HG03025 (cell line): ENCODE results near the gene KSR2.
"Not testable (repeated sequence)": the region's sequence is repeated elsewhere in the genome, so short reads cannot be mapped to it uniquely, and the experiment has no call there.

ENCODE experiments used
- ATAC-seq: cut with Tn5 transposase; IDR thresholded peaks from one replicate; pipeline ENCODE4 v1.9.1; 2021; ENCODE audit warnings: mild to moderate bottlenecking, moderate library complexity; ENCODE audit not compliant: unreplicated experiment, low FRiP score

Gene KSR2

DNA sequence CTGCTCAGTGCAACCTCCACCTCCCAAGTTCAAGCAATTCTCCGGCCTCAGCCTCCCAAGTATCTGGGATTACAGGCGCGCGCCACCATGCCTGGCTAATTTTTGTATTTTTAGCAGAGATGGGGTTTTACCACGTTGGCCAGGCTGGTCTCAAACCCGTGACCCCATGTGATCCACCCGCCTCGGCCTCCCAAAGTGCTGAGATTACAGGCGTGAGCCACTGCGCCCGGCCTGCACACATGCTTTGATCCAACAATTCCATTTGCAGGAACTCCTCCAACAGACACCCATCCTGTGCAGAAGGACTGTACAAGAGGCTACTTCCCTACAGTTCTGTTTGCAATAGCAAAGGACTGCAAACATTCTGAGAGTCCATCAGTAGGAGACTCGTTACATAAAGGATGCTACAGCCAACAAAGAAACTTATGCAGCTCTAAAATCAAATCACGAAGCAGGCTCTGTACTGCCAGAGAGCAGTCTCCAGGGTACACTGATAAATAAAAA lies 108.0 kb downstream of the KSR2 start:
- ATAC-seq = not testable (repeated sequence)

DNA sequence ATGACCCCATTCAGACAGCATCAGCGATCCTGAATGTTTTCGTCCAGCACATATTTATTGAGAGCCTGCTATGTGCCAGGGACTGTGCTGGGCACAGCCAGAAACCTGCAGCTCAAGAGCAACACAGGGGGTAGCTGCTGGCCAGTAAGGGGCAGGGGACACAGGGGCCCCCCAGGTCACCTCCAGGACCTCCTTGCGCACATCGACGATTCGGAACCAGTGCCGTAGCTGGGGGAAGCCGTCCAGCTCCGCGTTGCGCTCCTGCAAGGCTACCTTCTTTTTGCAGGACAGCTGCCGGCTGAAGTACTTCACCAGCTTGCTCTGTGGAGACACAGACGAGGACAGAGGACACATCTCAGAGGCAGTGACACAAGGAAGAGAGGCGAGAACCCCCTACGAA lies 108.7 kb downstream of the KSR2 start:
- ATAC-seq = no peak

DNA sequence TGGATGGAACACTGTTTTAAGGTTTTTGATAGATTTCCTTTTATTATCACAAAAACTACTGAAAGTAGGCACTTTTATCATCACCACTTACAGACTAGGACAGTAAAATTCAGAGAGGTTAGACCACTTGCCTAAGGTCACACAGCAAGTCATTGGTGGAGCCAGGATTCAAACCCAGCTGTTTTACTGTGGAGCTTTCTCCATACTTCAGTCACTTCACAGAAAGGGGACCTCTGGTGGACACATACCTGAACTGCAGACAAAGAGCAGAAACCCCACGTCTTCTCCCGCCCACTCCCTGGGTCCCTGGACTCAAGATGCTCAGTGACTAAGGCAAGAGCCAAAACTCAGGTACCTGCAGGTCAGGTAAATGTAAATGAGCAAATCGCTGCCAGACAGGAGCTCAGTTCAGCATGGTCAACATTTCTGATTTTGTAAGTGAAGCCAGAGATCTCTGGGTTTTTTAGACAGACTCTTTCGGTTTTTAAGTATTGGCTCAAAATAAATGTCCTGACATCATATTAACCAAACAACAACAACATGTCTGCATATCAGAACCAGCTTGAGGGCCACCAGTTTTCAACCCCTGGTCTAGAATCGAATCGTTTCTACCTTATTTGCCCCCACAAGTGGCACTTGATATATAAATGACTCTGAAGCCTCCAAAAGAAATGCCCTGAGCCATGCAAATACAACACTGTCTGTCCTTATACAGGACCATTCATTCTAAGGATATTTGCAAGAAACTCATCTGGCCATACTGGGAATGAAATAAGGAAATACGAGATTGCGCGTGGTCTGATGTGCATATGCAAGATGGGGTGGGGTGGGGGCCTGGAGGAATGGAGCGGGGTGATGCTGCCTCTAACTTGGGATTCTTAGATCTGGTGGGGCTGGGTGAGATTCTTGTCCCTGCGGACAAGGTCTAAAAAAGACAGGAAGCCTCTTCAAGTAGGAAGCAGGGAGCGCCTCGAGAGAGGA lies 110.9 kb downstream of the KSR2 start:
- ATAC-seq = no peak

DNA sequence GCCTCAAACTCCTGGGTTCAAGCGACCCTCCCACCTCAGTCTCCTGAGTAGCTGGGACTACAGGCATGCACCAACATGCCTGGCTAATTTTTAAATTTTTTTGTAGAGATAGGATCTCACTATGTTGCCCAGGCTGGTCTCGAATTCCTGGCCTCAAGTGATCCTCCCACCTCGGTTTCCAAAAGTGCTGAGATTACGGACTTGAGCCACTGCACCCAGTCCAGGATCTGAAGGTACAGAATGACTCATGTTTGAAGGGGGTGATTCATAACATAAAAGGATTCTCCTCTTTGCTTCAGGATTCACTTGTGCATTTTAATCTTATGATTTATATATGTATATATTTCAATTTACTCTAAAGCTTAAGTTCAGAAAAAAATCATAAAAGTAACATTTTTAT lies 111.7 kb downstream of the KSR2 start:
- ATAC-seq = not testable (repeated sequence)

DNA sequence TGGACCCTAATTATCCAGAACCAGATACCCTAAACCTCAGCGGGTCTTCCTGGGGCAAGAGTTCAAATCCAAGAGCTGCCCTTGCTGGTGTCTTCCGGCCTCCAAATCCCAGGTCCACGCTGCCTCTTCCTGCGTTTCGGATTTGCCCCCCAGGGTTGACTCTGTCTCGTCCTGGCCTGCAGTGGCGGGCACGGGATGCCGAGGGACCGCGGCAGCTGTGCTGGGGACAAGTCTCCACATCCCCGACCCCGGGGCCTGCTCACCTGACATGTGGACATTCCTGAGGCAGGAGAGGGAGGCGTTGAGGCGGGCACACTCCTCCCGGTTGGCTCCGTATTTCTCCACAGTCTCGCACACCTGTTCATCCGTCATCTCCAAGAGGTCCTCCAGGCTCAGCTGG lies 113.6 kb downstream of the KSR2 start:
- ATAC-seq = no peak

- ATAC-seq = no peak
Observed at GRCh38 chr12:117854339-117855012, 114.3 kb downstream of the KSR2 start.

DNA sequence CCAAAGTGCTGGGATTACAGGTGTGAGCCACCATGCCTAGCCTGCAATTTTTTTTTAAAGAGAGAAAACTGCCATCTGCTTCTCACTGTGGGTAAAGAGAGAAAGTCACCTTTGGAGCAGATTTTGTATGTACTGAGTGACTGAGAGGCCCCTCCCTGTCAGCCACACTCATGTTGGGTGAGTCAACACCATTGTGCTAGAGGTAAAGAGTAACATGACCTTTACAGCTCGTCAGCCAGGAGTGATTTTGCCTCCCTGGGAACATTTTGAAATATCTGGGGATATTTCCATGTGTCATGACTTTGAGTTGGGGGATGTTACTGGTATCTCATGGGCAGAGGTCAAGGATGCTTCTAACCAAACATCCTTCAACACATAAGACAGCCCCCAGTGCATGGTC lies 115.2 kb downstream of the KSR2 start:
- no peak for ATAC-seq

DNA sequence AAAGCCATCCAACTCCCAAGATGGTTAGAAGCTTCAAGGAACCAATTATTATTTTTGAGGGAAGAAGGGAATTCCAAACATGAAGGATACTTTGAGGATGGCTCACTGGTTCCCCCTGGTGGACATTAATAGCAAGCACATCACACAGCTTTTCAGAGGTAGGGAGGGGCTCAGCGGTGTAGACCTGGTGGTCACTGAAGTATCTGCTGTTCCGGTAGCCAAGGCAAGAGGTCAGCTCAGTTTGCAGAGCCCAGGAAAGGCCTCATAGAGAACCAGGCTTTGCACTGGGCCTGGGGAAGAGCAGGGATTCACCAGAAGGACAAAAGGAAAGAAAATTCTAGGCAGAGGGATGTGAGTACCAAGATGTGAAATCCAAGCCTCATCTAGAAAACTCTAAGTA lies 118.7 kb downstream of the KSR2 start:
- ATAC-seq = no peak

GRCh38 chr12:117847371-117847770 lies 121.4 kb downstream of the KSR2 start:
- ATAC-seq = no peak

GRCh38 chr12:117845271-117845904 lies 123.4 kb downstream of the KSR2 start:
- no peak for ATAC-seq

GRCh38 chr12:117844114-117844830 lies 124.5 kb downstream of the KSR2 start:
- ATAC-seq = no peak

GRCh38 chr12:117842630-117843029 lies 126.2 kb downstream of the KSR2 start:
- no peak for ATAC-seq

- ATAC-seq = no peak
Observed at GRCh38 chr12:117842220-117842619, 126.6 kb downstream of the KSR2 start.

DNA sequence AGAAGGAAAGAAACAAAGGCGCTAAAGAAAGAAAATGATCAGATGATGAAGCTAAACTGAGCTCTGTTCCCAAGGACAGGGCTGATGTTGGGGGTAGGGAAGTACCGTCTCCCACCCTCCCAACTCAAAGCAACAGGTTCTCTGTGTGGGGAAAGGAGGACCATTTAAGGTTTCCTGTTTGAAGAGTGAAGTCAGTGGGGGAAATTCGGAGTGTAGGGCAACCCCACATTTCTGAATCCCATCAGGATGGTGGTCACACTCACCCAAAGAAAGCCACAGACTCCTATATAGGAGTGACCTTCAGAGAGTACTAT lies 131.1 kb downstream of the KSR2 start:
- no peak for ATAC-seq

- no peak for ATAC-seq
Observed at GRCh38 chr12:117836999-117837736, 131.6 kb downstream of the KSR2 start.

DNA sequence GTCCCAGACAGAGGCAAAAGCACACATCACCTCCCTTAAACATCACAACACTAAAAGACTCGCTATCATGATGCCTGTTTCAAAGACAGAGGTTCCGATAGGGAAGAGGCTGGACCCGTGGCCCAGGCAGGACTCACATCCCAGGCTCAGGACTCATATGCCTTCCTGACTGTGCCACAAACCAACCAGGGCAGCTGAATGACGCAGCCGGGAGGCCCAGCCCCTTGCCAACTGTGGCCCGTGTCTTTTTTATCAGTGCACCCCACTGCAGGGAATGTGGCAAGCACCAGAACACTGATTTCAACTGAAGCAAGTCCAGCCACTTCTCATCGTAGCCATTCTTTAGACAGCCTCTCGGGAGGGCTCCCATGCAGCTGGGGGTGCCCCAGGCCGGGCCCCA lies 132.3 kb downstream of the KSR2 start:
- no peak for ATAC-seq

GRCh38 chr12:117835156-117835555 lies 133.6 kb downstream of the KSR2 start:
- ATAC-seq = no peak

- ATAC-seq = no peak
Observed at GRCh38 chr12:117832459-117833457, 136.0 kb downstream of the KSR2 start.

DNA sequence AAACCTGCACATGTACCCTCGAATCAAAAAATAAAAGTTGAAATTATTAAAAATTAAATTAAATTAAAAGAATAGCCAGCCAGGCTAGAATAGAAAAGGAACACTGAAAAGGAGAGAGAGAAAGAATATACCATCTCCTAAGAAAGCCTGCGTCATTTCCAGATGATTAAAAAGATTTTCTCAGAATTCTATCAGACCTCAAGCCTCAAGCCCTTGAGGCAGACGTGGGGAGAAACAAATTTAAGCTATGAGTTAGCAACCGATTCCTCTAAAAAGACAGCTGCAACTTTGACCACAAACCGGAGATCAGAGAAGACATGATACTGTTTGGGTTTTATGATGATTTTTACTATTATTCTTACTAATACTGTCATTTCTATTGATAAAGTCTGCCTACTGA lies 138.3 kb downstream of the KSR2 start:
- ATAC-seq = no peak
